ENCODE data around the gene AK4.

The AK4 gene

DNA sequence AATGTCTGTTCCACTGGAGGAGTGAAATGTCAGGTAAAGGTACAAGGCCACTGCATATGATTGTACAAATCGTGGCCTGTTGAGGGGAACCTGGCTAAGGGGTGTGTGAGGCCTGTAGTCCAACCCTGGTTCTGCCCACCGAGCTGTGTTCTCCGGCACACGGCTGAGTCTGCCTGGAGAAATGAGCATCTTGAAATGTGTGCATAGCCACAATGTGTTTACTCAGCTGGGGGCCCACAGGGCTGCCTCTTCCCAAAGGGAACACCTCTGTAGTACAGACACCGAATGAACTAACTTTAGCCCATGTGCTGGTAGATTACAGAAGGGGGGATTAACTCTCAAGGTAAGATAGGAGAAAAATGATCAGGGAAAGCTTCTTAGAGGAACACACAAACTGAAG lies 30.2 kb downstream of the AK4 start:
- H3K4me3 ChIP-seq (ENCODE audit: low read depth, low read length): no peak overlapping the region
- DNase-seq (ENCODE audit: low read depth): no peak
- no peak for TF ChIP-seq CTCF (IDR thresholded peaks at IDR 0.05; ENCODE audit: control insufficient read depth, extremely low read depth, insufficient read depth)

DNA sequence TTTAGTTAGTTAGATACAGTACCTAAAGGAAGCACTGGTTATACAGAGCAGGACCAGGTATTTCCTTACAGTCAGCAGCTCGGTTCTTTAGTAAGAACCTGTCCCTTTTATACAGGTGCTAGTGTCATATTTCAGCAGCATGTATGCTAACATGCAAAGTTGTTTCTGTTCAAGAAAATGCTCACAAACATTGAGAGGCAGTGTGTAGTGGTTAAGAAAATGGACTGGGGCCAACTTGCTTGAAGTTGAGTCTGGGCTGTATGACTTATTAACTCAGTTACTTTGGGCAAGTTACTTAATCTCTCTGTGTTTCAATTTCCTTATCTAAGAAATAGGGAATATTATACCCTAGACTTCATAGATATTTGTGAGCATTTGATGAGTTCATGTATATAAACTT lies 31.1 kb downstream of the AK4 start:
- no peak for TF ChIP-seq CTCF (IDR thresholded peaks at IDR 0.05; ENCODE audit: control insufficient read depth, extremely low read depth, insufficient read depth)
- DNase-seq (ENCODE audit: low read depth): no peak

DNA sequence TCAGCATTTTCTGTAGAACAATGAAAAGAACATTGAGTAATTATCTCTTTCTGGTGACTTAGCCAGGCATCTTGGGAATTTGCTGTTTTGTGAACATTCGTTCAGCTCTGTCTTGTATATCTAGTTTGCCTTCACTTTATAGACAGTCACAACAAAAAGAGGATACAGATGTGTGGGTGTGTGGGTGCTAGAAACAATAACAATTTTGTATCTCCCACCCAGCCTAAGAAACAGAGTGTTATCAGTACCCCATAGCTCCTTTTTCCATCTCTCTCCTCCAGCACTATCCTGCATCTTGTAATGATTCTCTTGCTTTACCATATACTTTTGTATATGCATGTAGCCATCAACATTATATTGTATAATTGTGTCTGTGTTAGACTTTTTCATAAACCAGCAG lies 33.0 kb downstream of the AK4 start:
- no peak for TF ChIP-seq CTCF (IDR thresholded peaks at IDR 0.05; ENCODE audit: control insufficient read depth, extremely low read depth, insufficient read depth)
- H3K4me3 ChIP-seq (ENCODE audit: low read depth, low read length): no peak overlapping the region
- DNase-seq (ENCODE audit: low read depth): no peak

More for the DNA sequence above, 31.1 kb downstream of the AK4 start:
- no peak overlapping the region for H3K4me3 ChIP-seq (ENCODE audit: low read depth, low read length)

- TF ChIP-seq CTCF (IDR thresholded peaks at IDR 0.05; ENCODE audit: control insufficient read depth, extremely low read depth, insufficient read depth): no peak
- no peak overlapping the region for H3K4me3 ChIP-seq (ENCODE audit: low read depth, low read length)
- DNase-seq (ENCODE audit: low read depth): no peak
Measured at GRCh38 chr1:65182658-65183268, 34.8 kb downstream of the AK4 start.

DNA sequence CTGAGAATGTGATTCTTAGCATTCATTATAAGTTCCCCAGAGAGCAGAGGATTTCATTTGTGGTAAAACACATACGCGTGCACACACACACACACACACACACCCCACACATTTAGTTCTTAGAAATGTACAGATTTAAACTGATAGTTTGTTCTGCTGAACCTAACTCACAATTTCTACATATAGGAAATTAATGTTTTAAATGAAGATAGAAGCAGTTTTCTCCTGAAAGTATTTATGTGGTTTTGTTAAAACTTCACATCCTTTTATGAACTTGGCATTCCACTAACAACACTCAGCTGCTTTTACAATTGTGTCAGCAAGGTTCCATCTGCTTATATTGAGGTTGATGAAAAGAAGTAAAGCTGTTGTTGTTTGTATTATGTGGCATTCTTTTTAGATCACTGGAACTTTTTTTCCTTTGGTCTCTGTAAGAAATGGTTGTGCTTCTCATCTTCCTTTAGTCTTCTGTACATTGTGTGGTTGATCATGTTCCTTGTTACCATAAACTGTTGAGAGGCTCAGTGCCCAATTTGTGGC lies 41.6 kb downstream of the AK4 start:
- DNase-seq (ENCODE audit: low read depth): no peak
- H3K4me3 ChIP-seq (ENCODE audit: low read depth, low read length): no peak overlapping the region
- TF ChIP-seq CTCF (IDR thresholded peaks at IDR 0.05; ENCODE audit: control insufficient read depth, extremely low read depth, insufficient read depth): no peak

DNA sequence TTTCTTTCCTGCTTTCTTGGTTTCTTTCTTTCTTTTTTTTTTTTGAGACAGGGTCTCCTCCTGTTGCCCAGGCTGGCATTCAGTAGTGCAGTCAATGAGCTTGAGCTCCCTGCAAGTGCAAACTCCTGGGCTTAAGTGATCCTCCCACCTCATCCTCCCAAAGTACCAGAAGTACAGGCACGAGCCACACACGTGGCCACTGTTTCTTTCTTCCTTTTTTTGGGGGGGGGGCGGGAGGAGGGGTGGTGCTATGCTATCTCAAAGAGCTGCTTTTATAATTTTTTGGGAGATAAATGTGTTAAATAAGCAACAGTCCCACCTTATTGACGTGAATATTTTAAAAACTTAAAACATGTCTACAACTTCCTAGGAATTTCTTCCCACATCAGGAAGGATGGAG lies 42.2 kb downstream of the AK4 start:
- no peak for TF ChIP-seq CTCF (IDR thresholded peaks at IDR 0.05; ENCODE audit: control insufficient read depth, extremely low read depth, insufficient read depth)
- no peak for DNase-seq (ENCODE audit: low read depth)
- no peak overlapping the region for H3K4me3 ChIP-seq (ENCODE audit: low read depth, low read length)

GRCh38 chr1:65193129-65193695 lies 45.2 kb downstream of the AK4 start:
- no peak for TF ChIP-seq CTCF (IDR thresholded peaks at IDR 0.05; ENCODE audit: control insufficient read depth, extremely low read depth, insufficient read depth)
- DNase-seq (ENCODE audit: low read depth): no peak

More at GRCh38 chr1:65193129-65193695, 45.2 kb downstream of the AK4 start:
- H3K4me3 ChIP-seq (ENCODE audit: low read depth, low read length): no peak overlapping the region

All from LNCaP clone FGC (cell line).